T-helper 1 cell treated with Interleukin-12 subunit alpha and Interleukin-12 subunit beta and Interleukin-4 antibody, amounts not matched to agents 30 μg/mL and 1 μg/mL, for 36 hours (primary cell): ENCODE measurements around the gene CBX8.
"Not testable (repeated sequence)": the region's sequence is repeated elsewhere in the genome, so short reads cannot be mapped to it uniquely, and the experiment has no call there.

Experiments used
- H3K27ac Mint-ChIP-seq: one replicate; pipeline ENCODE4 v1.8.0; 2021; ENCODE audit warnings: mild to moderate bottlenecking, mixed read lengths
- H3K27me3 Mint-ChIP-seq: one replicate; pipeline ENCODE4 v1.8.0; 2021; ENCODE audit warnings: low read depth, mixed read lengths
- H3K36me3 Mint-ChIP-seq: one replicate; pipeline ENCODE4 v1.8.0; 2021; ENCODE audit warnings: low read depth, mixed read lengths
- H3K4me1 Mint-ChIP-seq: one replicate; pipeline ENCODE4 v1.8.0; 2021; ENCODE audit warnings: low read depth, mixed read lengths
- H3K4me3 Mint-ChIP-seq: one replicate; pipeline ENCODE4 v1.8.0; 2021; ENCODE audit warnings: mild to moderate bottlenecking, moderate library complexity, mixed read lengths
- H3K9me3 Mint-ChIP-seq: one replicate; pipeline ENCODE4 v1.8.0; 2021; ENCODE audit warnings: mixed read lengths

Gene CBX8

DNA sequence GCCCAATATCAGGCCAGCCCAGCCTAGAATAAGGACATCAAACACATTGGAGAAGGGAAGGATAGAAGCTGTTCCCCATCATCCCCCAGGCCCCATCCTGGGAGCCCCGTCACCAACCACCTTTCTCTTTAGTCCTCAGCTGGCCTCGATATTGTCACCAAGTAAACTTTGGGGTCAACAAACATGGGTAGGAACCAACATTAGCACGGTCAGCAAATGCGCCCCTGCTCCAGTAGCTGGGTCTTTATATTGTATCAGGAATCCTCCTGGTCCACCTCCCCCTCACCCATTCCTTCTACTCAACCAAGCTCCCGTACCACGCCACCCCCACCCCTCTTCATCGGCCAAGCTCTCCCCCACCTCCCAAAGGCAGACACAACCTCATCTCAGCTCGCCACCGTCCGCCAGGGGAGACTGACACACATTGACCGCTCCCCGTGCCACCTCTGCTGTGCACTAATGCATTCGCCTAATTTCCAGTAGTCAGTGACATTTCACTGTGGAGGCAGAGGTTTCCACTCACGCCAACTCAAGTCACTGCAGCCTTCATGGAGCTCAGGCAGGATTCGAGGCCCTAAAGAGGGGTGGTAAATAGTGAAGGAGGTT lies 39.6 kb downstream of the CBX8 start:
- Mint-ChIP-seq H3K27ac (no peak overlapping the region), H3K4me1 (no peaks in the 10 kb centered on the region), H3K36me3 (no peaks in the 10 kb centered on the region), H3K4me3 (no peak overlapping the region), H3K27me3 (peaks cover 14% of the 10 kb centered on the region), H3K9me3 (no peaks in the 10 kb centered on the region)

DNA sequence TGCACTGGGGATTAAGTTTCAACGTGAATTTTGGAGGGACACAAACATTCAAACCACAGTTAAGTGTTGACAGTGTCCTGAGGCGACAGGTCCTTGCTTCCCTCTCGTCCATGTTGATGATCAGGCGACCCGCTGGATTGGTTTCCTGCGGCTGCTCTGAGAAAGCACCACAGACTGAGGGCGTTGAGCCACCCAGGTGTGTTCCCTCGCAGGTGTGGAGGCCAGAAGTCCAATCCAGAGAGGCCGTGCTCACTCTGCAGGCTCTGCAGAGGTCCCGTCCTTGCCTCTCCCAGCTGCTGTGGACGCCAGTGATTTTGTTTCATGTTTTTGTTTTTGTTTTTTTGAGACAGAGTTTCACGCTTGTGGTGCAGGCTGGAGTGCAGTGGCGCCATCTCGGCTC lies 41.3 kb downstream of the CBX8 start:
- no peak overlapping the region for H3K4me3 Mint-ChIP-seq
- peaks cover 28% of the 10 kb centered on the region for H3K27me3 Mint-ChIP-seq
- no peaks in the 10 kb centered on the region for H3K4me1 Mint-ChIP-seq
- no peak overlapping the region for H3K27ac Mint-ChIP-seq
- no peaks in the 10 kb centered on the region for H3K36me3 Mint-ChIP-seq
- H3K9me3 Mint-ChIP-seq = no peaks in the 10 kb centered on the region

DNA sequence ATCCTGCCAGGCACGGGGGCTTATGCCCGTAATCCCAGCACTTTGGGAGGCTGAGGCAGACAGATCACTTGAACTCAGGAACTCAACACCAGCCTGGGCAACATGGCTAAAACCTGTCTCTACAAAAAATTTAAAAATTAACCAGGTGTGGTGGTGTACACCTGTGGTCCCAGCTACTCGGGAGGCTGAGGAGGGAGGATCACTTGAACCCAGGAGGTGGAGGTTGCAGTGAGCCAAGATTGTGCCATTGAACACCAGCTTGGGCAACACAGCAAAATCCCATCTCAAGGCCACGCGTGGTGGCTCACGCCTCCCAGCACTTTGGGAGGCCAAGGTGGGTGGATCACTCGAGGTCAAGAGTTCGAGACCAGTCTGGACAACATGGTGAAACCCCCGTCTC lies 42.0 kb downstream of the CBX8 start:
- H3K27ac Mint-ChIP-seq, H3K9me3 Mint-ChIP-seq, H3K4me1 Mint-ChIP-seq, H3K36me3 Mint-ChIP-seq, H3K4me3 Mint-ChIP-seq: not testable (repeated sequence)
- H3K27me3 Mint-ChIP-seq = peaks cover 31% of the 10 kb centered on the region

DNA sequence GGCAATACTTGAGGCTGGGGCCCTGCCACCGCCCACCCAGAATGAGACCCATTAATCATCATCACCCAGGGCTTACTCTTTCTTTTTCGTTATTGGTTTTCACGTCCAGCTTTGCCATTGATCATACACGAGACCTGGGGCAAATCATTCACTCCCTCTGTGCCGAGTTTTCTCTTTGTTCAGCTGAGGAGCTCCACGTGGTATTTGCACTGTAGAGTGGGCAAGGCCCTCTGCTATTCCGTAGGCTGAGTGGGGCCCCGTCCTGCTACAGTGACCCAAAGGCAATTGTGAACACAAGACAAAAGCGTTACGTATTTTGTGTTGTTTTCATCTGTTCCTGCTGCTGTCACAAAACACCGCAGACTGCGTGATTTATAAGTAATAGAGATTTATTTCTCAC lies 42.5 kb downstream of the CBX8 start:
- peaks cover 37% of the 10 kb centered on the region for H3K27me3 Mint-ChIP-seq
- no peak overlapping the region for H3K27ac Mint-ChIP-seq
- H3K4me3 Mint-ChIP-seq = no peak overlapping the region
- no peaks in the 10 kb centered on the region for H3K9me3 Mint-ChIP-seq
- no peaks in the 10 kb centered on the region for H3K36me3 Mint-ChIP-seq
- H3K4me1 Mint-ChIP-seq = no peaks in the 10 kb centered on the region

DNA sequence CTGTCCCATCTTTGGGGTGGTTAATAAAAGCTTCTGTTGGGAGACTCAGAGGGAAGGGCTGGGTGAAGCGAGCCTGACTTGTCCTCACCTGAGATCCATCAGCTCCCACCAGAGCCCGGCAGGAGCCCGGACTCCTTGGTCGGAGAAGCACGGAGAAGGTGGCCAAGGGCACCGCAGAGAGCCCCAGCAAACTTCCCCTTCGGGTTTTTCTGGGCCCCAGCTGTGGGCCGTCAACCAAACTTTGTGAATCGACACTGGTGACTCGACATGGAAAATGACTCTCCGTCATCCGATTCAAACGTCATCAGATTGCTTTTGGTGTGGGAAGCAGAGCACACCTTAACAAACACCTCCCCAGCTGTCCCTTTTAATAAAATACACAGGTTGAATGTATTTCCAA lies 44.7 kb downstream of the CBX8 start:
- H3K4me1 Mint-ChIP-seq = peaks cover 3% of the 10 kb centered on the region
- no peak overlapping the region for H3K4me3 Mint-ChIP-seq
- H3K36me3 Mint-ChIP-seq = no peaks in the 10 kb centered on the region
- no peak overlapping the region for H3K27ac Mint-ChIP-seq
- H3K9me3 Mint-ChIP-seq = no peaks in the 10 kb centered on the region
- peaks cover 40% of the 10 kb centered on the region for H3K27me3 Mint-ChIP-seq

DNA sequence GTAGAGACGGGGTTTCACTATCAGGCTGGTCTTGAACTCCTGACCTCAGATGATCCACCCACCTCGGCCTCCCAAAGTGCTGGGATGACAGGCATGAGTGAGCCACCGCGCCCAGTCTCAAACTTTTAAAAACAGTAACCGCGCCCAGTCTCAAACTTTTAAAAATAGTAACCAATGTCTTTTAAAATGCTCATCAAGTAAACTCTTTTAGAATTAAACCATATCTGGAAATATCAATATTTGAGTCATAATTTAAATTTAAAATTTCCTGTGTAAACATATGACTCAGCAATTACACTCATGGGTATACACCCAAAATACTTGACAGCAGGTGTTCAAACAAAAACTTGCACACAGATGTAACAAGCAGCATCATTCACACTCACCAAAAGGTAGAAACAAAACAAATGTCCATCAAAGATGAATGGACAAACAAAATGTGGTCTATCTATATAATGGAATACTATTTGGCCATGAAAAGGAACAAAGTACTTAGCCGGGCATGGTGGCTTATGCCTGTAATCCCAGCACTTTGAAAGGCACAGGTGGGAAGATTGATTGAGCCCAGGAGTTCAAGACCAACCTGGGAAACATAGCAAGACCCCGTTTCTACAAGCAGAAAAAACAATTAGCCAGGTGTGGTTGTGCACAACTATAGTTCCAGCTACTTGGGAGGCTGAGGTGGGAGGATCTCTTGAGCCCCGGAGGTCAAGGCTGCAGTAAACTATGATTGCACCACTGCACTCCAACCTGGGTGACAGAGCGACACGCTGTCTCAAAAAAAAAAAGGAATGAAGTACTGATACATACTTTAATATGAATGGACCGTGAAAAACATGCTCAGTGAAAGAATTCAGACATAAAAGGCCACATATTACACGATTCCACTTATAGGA lies 46.0 kb downstream of the CBX8 start:
- H3K27me3 Mint-ChIP-seq = peaks cover 50% of the 10 kb centered on the region
- peaks cover 6% of the 10 kb centered on the region for H3K4me1 Mint-ChIP-seq
- no peak overlapping the region for H3K27ac Mint-ChIP-seq
- no peak overlapping the region for H3K4me3 Mint-ChIP-seq
- H3K9me3 Mint-ChIP-seq = no peaks in the 10 kb centered on the region
- no peaks in the 10 kb centered on the region for H3K36me3 Mint-ChIP-seq

DNA sequence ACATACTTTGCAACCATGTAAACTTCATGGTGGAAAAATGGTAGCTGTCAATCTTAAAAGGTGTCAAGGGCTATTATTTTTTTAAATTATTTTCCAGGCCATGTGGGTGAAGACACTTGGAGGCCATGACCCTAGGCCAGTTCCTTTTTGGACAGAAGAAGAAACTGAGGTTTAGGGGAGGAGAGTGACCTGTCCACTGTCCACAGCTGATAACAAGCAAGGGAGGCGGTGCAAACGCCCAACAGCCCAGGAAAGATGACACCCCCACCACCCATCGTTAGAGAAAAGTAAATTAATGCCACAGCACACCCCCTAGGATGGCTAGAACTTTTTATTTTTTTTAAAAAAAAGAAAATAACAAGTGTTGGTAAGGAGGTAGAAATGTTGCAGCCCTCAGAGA lies 46.9 kb downstream of the CBX8 start:
- H3K9me3 Mint-ChIP-seq = no peaks in the 10 kb centered on the region
- peaks cover 9% of the 10 kb centered on the region for H3K4me1 Mint-ChIP-seq
- no peak overlapping the region for H3K4me3 Mint-ChIP-seq
- H3K27ac Mint-ChIP-seq = no peak overlapping the region
- peaks cover 55% of the 10 kb centered on the region for H3K27me3 Mint-ChIP-seq
- no peaks in the 10 kb centered on the region for H3K36me3 Mint-ChIP-seq

DNA sequence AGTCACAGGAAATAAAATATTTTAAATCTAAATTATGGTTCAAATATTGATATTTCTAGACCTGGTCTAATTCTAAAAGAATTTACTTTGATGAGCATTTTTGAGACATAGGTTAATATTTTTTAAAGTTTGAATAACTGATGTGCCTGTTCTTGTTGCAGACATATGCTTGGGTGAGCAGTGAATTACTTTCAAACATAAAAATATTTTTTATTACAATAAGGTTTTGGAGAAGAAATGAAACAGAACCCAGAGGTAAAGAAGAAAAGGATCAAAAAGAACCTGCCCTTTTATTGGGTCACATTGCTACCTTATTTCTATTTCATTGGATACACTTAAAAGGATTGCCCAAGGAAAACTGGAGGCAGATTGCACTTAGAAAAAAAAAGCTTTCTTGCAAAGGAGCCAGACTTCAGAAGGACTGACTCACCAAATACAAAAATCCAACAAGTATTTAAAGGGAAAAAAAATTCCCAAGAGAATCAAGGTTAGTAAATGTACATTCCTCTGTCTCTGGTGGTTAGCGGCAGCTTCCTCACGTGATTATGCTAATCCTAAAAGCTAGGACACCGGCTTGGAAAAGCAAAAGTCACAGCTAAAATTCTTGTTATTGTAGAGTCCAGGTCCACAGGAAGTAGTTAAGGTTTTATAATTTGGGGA lies 47.6 kb downstream of the CBX8 start:
- H3K9me3 Mint-ChIP-seq = no peaks in the 10 kb centered on the region
- H3K27me3 Mint-ChIP-seq = peaks cover 55% of the 10 kb centered on the region
- peaks cover 9% of the 10 kb centered on the region for H3K4me1 Mint-ChIP-seq
- no peak overlapping the region for H3K27ac Mint-ChIP-seq
- no peaks in the 10 kb centered on the region for H3K36me3 Mint-ChIP-seq
- H3K4me3 Mint-ChIP-seq = no peak overlapping the region

DNA sequence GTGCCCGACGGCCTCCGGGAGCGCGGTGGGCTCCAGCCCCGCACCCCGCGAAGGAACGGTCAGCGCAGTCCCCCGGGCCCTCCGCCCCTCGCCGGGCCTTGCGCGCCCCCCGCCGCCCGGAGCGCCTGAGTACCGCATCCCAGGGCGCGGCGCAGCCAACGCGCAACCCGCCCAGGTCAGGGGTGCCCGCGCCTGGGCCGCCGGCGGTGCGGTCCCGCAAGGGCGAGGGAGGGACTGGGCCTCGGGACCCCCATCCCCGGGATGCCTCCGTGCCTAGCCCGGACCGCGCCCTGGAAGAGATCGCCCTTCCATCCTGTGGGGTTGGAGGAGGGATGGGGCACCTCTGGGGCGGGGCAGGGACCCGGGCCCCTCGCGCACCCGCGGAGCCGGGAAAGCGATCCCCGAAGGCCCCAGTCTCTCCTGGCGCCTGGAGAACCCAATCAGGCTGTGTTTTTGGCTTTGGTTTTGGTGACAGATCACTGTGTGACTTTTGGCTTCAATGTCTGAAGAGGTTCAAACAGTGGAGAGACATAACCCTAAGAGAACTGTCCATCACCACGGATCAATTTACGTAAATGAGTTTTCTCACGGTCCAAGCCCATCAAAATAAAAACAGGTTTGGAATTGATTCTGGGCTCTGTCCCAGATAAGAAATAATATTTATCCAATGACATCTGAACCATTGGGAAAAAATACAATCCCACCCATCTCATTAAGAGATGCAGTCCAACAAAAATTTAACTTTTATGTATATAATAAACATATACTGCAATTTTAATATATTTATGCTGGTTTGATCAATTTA lies 48.4 kb downstream of the CBX8 start:
- peaks cover 9% of the 10 kb centered on the region for H3K4me1 Mint-ChIP-seq
- no peaks in the 10 kb centered on the region for H3K9me3 Mint-ChIP-seq
- no peaks in the 10 kb centered on the region for H3K36me3 Mint-ChIP-seq
- peaks cover 55% of the 10 kb centered on the region for H3K27me3 Mint-ChIP-seq
- no peak overlapping the region for H3K4me3 Mint-ChIP-seq
- H3K27ac Mint-ChIP-seq = no peak overlapping the region

DNA sequence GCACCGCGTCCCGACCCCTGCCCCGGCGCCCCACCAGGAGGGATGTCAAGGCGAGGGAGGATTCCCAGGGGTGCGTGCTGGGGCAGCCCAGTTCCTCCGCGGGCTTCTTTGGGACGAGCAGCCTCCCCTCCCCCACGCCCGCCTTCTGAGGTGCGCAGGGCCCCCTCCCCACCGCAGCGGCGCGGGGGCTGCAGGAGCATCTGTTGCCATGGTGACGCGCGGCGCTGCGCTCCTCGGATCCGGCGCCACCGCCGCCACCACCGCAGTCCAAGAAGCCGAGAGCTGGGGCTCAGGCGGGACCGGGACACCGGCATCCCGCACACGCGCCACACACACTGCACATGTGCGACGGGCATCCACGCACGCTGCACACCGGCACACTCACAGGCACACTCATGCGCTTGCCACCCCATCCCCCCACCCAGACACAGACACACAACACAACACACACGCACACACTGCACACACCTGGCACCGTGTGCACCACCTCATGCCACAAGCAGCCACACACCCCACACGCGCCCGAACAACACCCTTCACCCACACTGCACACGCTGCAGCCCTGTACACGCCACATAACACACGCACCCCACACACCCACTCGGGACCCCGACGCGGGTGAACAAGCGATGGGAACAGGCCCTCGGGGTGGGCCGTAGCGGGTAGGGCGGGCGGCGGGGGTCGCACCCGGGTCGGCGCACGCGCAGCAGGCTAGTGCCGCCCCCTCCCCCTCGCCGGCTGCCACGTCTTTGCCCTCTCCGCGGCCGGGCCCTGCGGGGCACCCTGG lies 49.2 kb downstream of the CBX8 start:
- H3K36me3 Mint-ChIP-seq = no peaks in the 10 kb centered on the region
- peaks cover 9% of the 10 kb centered on the region for H3K4me1 Mint-ChIP-seq
- H3K4me3 Mint-ChIP-seq = no peak overlapping the region
- H3K9me3 Mint-ChIP-seq = no peaks in the 10 kb centered on the region
- no peak overlapping the region for H3K27ac Mint-ChIP-seq
- peaks cover 59% of the 10 kb centered on the region for H3K27me3 Mint-ChIP-seq

DNA sequence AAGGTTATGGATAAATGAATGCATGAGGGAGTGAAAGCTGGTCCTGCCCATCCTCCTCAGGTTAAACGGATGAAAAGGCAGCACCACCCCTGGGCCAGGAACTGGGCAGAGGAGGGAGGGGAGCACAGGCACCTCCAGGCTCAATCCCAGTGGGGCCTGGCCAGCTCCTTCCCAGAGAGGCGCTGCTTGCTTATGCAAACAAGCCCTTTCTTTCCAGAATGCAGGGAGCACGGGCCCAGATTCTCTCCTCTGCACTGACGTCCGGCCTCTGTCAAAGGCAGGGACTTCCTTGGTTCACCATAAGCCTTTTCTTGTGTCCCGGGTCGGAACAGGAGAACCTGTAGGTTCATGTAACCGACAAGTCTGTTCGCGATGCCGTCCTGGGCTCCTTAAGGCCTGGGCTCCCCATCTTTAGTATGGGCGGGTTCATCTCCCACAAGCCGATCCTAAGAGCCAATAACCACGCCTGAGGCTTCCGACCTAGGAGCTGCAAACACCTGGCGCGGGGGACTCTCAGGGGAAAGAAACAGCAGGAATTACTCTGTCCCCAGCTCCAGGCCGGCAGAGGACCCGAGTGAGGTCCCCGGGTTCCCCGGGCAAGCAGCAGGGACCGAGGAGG lies 49.9 kb downstream of the CBX8 start:
- Mint-ChIP-seq H3K27ac (no peak overlapping the region), H3K36me3 (no peaks in the 10 kb centered on the region), H3K9me3 (no peaks in the 10 kb centered on the region), H3K27me3 (peaks cover 59% of the 10 kb centered on the region), H3K4me1 (peaks cover 9% of the 10 kb centered on the region), H3K4me3 (no peak overlapping the region)

DNA sequence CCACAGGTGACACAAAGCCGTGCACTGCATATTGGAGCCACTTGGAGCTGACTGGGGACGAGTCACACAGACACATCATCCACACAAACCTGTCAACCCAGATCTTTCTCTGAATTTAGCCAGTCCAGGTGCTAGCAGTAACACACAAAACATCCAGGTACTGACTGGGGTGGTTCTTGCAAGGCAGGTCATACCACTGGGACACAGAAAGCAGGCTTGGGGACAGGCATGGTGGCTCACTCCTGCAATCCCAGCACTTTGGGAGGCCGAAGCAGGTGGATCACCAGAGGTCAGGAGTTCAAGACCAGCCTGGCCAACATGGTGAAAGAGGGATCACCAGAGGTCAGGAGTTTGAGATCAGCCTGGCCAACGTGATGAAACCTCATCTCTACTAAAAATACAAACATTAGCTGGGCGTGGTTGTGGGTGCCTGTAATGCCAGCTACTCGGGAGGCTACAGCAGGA lies 51.2 kb downstream of the CBX8 start:
- H3K4me1 Mint-ChIP-seq = peaks cover 9% of the 10 kb centered on the region
- H3K4me3 Mint-ChIP-seq = peak overlapping the region; percentile 31
- no peaks in the 10 kb centered on the region for H3K36me3 Mint-ChIP-seq
- H3K27ac Mint-ChIP-seq = peak overlapping the region; percentile 41
- H3K27me3 Mint-ChIP-seq = peaks cover 51% of the 10 kb centered on the region
- H3K9me3 Mint-ChIP-seq = no peaks in the 10 kb centered on the region

DNA sequence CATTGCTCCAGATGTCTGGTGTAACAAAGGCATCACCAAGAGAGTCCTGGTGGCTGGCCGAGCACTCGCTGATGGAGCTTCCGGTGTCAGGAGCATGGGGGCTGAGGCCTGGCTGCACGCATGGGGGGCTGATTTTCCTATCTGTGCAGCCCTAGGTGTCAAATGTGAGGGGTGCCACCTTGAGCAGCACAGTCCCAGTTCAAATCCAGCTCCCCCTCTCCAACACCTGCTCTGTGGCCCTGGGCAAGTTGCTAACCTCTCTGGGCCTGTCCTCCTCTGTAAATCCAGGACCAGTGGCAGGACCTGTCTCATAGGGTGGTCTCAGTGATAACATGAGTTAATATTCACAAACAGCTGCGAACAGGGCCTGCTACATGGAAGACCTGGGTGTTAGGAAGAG lies 53.3 kb downstream of the CBX8 start:
- Mint-ChIP-seq H3K9me3 (no peaks in the 10 kb centered on the region), H3K36me3 (no peaks in the 10 kb centered on the region), H3K4me3 (no peak overlapping the region), H3K27ac (no peak overlapping the region), H3K4me1 (peaks cover 9% of the 10 kb centered on the region), H3K27me3 (peaks cover 55% of the 10 kb centered on the region)
